ENCODE results near the gene GRM8.

Gene GRM8

GRCh38 chr7:126529833-126530232, 722.9 kb downstream of the GRM8 start:
- no peak for DNase-seq (ENCODE audit: low read depth, low spot score)

- no peak for DNase-seq (ENCODE audit: low read depth, low spot score)
These were observed 723.5 kb downstream of the GRM8 start for GRCh38 chr7:126529254-126529653.

GRCh38 chr7:126525906-126526305, 726.8 kb downstream of the GRM8 start:
- no peak for DNase-seq (ENCODE audit: low read depth, low spot score)

GRCh38 chr7:126524967-126525366, 727.8 kb downstream of the GRM8 start:
- DNase-seq (ENCODE audit: low read depth, low spot score), result no peak

GRCh38 chr7:126511046-126511445, 741.7 kb downstream of the GRM8 start:
- no peak for DNase-seq (ENCODE audit: low read depth, low spot score)

- DNase-seq (ENCODE audit: low read depth, low spot score), result no peak
These were observed 751.1 kb downstream of the GRM8 start for GRCh38 chr7:126501617-126502016.

- DNase-seq (ENCODE audit: low read depth, low spot score), result no peak
These were observed 753.3 kb downstream of the GRM8 start for GRCh38 chr7:126499481-126499880.

- no peak for DNase-seq (ENCODE audit: low read depth, low spot score)
These were observed 757.0 kb downstream of the GRM8 start for GRCh38 chr7:126495733-126496132.

- no peak for DNase-seq (ENCODE audit: low read depth, low spot score)
These were observed 757.7 kb downstream of the GRM8 start for GRCh38 chr7:126495001-126495400.

- DNase-seq (ENCODE audit: low read depth, low spot score), result no peak
These were observed 758.9 kb downstream of the GRM8 start for GRCh38 chr7:126493801-126494200.

GRCh38 chr7:126489874-126490273, 762.9 kb downstream of the GRM8 start:
- no peak for DNase-seq (ENCODE audit: low read depth, low spot score)

GRCh38 chr7:126487728-126488442, 764.9 kb downstream of the GRM8 start:
- DNase-seq (ENCODE audit: low read depth, low spot score), result no peak

- DNase-seq (ENCODE audit: low read depth, low spot score), result no peak
These were observed 765.9 kb downstream of the GRM8 start for GRCh38 chr7:126486806-126487205.

- no peak for DNase-seq (ENCODE audit: low read depth, low spot score)
These were observed 767.0 kb downstream of the GRM8 start for GRCh38 chr7:126485791-126486190.

- peak; percentile 40 for DNase-seq (ENCODE audit: low read depth, low spot score)
These were observed 768.8 kb downstream of the GRM8 start for GRCh38 chr7:126483972-126484371.

GRCh38 chr7:126472825-126473224, 779.9 kb downstream of the GRM8 start:
- no peak for DNase-seq (ENCODE audit: low read depth, low spot score)

- no peak for DNase-seq (ENCODE audit: low read depth, low spot score)
These were observed 790.3 kb downstream of the GRM8 start for GRCh38 chr7:126462405-126462804.

- DNase-seq (ENCODE audit: low read depth, low spot score), result no peak
These were observed 792.1 kb downstream of the GRM8 start for GRCh38 chr7:126460664-126461063.

GRCh38 chr7:126453104-126453503, 799.6 kb downstream of the GRM8 start:
- DNase-seq (ENCODE audit: low read depth, low spot score), result no peak

- no peak for DNase-seq (ENCODE audit: low read depth, low spot score)
These were observed 802.5 kb downstream of the GRM8 start for GRCh38 chr7:126450269-126450671.

GRCh38 chr7:126449611-126450268, 803.0 kb downstream of the GRM8 start:
- no peak for DNase-seq (ENCODE audit: low read depth, low spot score)

- no peak for DNase-seq (ENCODE audit: low read depth, low spot score)
These were observed 804.8 kb downstream of the GRM8 start for GRCh38 chr7:126447984-126448383.

- no peak for DNase-seq (ENCODE audit: low read depth, low spot score)
These were observed 806.8 kb downstream of the GRM8 start for GRCh38 chr7:126445991-126446390.

Measured in brain pericyte (primary cell).